LHCN-M2 (cell line): ENCODE data around the gene PTGES3L. TPM values are rescaled to one million over a fixed set of nuclear protein-coding genes. Genes with fewer than 3 reads are reported as not detected.

Source experiments
- DNase-seq: peaks from one replicate; pipeline ENCODE4 v3.0.0-alpha.2; 2012; ENCODE audit warnings: low read depth
- polyA plus RNA-seq: library from polyadenylated mRNA; unstranded; fragments of >200 nt; gene quantifications from one replicate; pipeline ENCODE4 v1.2.1, GENCODE V29; 2012; ENCODE audit warnings: missing spikeins
- total RNA-seq: library from RNA; depleted of rRNA; stranded (reverse); fragments of >200 nt; gene quantifications from 2 replicates; pipeline ENCODE4 v1.2.3, GENCODE V29; 2014; rRNA removed

PTGES3L gene
- 2.4 and 5.5 TPM in 2 replicates for total RNA-seq
- 4.7 TPM for polyA plus RNA-seq

DNA sequence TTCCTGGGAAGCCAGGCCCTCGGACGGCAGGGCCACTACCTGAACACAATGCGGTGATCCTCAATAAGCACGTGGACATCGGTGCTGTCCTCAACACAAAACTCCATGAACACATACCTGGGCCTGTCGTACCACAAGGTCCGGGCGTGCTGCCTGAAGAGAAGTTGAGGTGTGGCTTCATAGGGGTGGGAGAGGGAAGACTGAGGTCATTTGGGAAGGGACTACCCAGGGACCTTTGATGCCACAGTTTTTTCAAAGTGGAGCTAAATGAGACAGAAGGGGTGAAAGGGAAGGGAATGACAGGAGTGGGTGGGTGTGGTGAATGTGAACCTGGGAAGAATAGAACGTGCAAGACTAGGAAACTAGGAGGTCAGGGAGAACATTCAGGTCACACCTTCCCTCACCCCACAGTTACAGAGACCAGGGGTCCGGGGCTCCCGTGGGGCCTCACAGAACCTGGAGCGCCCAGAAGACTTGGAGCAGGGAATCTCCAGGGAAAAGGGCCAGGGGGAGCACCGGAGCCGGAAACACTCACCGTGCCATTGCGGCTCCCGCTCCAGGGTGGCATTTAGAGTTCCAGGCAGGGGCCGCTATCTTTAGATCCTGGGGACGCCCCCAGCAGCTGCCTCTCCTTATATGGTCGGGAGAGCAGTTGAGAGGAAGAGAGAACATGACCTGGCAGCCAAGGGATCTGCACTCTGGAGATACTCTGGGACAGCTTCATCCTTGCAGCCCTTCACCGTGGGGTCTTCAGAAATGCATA lies at the start of gene PTGES3L:
Gene PTGES3L (minus strand): TSS at position 570 of the 763 bp plus-strand sequence. CDS start 27 bp downstream, at position 543.
- DNase-seq: peak; percentile 81

DNA sequence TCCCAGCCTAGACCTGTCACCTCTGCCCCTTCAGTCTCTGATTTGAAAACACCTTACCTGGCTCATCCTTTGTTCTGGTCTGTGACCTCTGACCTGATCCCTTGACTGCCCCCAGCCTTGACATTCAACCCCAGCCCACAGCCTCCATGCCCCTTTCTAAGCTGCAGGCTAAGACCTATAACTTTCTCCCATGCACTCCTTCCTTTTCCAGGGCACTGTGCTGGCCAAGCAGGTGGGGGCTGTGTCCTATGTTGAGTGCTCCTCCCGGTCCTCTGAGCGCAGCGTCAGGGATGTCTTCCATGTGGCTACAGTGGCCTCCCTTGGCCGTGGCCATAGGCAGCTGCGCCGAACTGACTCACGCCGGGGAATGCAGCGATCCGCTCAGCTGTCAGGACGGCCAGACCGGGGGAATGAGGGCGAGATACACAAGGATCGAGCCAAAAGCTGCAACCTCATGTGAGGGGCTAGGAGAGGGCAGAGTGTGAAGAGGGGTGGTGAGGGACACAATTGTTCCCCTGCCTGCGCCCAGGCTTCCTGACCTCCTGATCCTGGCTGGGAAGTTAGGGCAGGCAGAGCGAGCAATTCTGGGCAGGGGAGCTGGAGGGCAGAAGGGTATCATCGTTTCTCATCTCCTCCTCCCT lies 48.5 kb upstream of the PTGES3L start:
- peak; percentile 89 for DNase-seq

DNA sequence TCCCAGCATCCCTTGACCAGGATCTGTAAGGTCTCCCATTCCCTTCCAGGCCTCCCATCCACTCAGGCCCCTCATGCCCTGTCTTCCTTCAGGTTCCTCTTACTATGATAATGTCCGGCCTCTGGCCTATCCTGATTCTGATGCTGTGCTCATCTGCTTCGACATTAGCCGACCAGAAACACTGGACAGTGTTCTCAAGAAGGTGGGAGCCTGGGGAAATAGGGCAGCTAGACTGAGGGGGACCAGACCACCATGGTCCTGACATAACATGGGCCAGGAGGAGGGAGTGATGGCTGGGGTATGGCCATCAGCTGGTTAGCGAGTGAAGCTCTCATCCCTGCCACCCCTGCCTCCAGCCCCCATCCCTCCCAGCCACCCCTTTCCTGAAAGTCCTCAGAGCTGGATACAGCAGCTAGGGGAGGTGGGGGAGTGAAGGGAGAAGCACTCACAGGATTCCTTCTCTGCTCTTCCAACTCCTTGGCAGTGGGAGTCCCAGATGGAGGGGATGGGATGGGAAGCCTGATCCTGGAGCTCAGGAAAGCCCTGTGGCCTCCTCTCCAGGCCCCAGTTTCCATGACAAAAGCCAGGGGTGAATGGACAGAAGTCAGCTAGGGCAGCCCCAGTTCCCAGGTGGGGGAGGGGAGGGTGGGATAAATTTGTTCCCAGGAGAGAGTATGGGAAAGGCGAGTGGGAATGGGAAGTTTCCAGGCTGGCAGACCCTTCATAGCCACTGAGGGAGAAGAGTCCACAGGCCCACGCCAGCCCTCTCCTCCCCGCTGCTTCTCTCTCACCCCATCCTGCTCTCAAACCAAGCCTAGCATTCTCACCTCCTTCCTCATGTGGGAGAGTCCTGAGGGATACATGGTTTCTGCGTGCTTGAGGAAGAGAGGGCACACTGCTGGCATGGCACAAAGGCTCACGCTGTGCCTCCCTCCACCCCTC lies 47.5 kb upstream of the PTGES3L start:
- no peak for DNase-seq

DNA sequence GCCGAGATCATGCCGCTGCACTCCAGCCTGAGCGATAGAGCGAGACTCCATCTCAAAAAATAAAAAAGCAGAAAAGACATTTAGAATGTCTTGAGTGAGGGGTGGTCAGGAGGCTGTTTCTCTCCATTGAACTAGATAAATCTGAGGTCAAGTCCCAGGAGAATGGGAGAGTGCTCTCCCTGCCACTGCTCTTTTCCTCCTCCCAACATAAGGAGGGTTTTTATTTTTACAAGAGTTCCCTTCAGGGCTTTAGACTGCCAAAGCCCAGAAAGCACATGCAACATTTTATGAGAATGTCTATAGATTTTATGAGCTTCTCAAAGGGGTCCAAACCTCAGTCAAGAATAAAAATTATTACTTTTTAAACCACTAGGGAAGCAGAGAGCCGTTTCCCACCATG lies 46.7 kb upstream of the PTGES3L start:
- DNase-seq: no peak

DNA sequence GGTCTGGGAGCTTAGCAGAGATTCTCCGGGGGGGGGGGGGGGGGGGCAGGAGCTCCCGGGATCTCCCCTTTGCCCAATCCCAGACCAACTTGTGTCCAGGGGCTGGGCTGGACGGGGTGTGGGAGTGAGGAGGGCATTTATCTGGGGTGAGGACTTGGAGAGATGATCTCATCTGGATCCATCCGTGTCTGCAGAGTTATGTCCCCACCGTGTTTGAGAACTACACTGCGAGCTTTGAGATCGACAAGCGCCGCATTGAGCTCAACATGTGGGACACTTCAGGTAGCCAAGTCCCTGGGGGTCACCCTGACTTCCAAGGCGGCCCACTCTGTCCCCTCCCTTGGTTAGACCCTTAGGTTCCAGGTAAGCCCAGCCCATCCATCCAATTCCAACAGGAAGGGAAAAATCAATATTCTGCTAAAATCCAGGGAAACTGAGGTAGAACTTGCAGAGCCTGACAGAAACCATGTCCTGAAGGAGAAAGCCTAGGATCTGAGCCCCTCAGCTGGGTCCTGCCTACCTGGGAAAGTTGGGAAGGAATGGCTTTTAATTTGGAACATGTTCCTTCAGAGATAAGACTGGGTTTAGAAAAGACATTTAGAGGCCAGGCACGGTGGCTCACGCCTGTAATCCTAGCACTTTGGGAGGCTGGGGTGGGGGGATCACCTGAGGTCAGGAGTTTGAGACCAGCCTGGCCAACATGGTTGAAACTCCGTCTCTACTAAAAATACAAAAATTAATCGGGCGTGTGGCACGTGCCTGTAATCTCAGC lies 46.1 kb upstream of the PTGES3L start:
- no peak for DNase-seq

DNA sequence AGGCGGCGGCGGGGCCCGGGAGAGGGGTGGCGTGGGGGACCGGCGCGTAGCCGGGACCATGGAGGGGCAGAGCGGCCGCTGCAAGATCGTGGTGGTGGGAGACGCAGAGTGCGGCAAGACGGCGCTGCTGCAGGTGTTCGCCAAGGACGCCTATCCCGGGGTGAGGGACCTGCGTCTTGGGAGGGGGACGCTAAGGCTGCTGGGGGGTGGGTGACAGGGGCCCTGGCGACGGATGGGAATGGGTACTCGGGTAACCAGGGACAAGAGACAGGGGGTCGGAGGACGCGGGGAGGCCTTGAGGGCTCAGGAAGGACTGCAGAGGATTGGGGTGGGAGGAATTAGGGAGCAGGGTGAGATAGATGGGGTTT lies 45.4 kb upstream of the PTGES3L start:
- no peak for DNase-seq

DNA sequence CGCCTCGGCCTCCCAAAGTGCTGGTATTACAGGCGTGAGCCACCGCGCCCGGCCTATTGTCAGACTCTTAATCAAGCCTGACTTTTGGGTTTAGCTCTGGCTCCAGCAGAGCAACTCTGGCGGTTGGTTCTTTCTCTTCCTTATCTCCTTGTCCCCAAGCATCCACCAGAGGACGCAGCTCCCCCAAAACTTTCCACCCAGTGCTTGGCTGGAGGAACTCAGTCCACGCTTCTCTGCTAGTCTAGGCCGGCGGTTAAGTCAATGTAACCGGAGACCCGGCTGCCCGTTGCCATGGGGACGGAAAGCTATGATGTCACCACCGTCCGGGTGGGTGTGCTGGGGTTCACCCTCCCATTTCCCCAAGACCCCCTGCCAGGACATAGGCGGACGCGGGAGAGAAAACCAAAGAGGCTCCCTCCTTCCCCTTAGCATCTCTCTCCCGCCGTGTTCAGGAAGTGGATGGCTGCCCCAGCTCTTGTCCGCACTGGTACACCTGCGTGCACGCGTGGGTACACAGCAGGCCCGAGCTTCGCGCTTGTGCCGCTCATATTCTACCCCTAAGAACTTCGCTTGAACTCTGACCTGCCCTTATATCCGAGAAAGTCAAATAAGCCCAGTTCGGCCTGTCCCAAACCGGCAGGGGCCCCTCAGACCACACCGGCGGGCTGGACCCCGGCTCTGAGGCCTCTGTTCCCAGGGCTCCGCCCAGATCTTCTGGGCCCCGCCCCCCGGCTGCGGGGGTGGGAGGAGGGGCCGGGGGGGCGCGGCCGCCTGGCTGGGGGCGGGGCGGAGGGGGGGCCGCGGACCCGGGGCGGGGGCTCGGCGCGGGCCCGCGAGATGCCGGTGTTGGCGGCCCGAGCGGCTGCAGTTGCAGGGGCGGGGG lies 44.8 kb upstream of the PTGES3L start, which contains the start of gene RND2:
Gene RND2 (plus strand): TSS at position 825 of the 883 bp plus-strand sequence. CDS start 117 bp downstream, outside the sequence.
- peak; percentile 96 for DNase-seq

DNA sequence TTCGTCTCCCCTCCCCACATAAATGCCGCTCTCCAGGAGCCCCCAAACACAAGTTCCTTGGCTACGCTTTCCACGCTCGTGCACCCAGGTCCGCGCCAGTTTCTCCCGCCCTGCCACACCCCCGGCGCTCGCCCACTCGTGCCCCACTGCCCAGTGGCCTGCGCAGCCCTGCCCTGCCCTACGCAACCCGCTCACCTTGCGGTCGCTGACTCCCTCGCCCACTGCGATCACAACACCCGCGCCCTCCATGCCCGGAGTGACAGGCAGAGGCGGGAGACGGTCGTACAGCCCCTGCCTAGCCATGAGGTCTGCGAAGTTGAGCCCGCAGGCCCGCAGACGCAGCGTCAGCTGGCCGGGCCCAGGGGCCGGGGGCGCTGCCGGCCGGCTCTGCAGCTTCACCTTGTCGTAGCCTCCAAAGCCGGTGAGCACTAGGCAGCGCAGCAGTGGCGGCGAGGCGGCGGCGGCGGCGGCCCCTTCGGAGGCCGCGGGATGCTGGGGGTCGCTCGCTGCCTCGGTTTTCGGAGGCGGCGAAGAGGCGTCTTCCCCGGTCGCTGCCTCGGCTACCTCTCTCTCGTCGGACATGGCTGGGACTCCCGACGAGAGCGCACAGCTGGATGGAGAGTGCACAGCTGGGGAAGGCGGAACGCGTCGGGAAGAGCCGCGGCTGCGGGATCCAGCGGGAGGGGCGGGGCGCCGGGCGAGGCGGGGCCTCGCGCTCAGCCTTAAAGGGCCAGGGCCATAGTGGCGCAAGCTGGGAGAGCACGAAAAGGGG lies 42.0 kb upstream of the PTGES3L start, which contains the start of gene VAT1:
Gene VAT1 (minus strand): TSS at position 645 of the 772 bp plus-strand sequence. CDS start 63 bp downstream, at position 582.
- peak; percentile 73 for DNase-seq

DNA sequence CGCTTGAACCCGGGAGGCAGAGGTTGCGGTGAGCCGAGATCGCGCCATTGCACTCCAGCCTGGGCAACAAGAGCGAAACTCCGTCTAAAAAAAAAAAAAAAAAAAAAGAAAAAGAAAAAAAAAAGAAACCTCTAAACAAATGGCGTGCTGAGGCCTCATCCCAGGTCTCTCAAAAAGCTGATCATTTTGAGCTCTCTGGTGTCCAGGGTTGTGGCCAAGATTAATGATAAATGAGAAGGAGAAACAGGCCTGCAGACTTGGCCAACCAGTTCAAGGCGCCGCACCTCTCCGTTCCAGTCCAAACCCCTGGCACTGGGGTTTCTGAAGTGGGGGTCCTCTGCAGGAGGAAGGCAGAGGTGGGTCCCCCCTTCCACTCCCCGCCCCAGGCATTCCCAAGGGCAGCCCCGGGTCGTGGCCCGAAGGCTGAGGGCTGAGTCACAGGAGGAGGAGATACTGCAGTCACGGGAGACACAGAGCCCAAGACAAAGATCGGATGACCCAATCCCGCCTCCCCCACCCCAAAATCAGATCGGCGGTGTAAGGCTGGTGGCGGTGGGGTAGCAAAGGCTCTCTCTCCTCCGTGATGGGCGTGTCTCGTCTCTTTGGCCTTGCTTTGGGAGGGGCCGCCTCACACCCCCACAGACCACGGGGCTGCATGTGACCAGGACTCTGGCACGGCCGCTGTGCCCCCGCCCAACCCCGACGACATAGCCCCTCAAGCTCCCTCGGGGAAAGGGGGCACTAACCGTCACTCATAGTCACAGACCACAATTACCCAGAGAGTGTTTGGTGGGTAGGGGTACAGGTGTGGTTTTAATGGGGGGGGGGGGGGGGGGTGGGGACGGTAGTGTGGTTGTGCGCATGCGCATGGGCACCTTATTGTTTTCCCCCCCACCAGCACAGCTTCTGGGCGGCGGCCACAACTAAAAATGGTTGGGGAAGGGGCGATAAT lies 41.2 kb upstream of the PTGES3L start:
- DNase-seq: peak; percentile 79

DNA sequence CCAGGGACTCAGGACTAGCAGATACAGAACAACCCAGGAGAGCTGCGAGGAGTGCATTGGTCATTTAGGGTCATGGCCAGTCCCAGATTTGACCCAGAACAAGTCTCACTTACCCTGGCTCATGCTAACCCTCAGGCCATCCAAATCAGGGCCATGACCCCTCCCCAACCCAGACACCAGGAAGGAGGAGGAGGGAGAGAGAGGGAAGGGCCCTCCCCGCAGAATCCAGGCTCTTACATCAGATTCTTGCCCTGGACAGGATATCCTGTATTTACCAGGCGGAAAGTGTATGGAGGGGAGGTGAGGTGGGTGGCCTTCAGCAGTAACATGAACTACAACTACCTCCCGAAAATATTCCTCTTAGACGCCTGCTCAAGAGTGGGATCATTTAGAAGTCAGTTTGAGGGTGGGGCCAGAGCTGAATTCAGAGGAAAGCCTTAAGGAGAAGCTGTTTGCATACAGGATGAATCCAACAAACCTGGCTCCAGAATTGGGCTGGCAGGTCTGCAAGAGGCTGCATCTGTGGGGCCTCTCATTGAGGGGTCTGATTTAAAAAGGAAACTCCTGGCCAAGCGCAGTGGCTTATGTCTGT lies 40.2 kb upstream of the PTGES3L start:
- no peak for DNase-seq

DNA sequence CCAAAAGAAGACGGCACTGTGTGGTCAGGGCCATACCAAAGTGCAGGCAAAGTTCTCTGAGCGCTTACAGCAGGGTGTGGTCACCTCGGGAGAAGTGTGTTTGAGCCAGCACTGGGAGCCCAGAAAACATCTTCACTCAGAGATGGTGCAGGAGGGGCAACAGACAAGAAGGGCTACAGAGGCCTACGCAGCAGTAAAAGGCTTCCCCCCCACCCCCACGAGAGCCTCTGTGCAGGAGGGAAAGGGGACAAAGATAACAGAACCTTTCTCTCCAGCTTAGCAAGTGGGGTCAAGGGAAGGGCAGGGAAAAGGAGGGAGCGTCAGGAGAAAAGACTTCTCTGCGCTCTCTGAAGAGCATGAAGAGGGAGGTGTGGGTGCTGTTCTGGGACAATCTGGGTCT lies 39.5 kb upstream of the PTGES3L start:
- DNase-seq: no peak

DNA sequence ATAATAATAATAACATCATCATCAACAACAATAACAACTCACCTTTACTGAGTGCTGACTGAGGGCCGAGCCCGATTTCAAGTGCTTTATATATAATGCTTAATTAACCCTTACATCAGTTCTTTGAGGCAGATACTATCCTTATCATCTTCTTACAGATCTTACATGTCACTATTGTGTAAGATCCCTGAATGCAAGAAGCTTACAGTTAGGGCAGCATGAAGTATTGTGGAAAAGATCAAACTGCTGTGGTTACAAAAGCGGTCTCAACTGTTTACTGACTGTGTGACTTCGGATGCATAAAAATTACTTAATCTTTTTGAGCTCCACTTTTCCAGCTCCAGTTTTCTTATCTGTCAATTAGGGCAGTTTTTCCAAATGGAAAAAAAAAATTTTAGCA lies 39.1 kb upstream of the PTGES3L start:
- no peak for DNase-seq

DNA sequence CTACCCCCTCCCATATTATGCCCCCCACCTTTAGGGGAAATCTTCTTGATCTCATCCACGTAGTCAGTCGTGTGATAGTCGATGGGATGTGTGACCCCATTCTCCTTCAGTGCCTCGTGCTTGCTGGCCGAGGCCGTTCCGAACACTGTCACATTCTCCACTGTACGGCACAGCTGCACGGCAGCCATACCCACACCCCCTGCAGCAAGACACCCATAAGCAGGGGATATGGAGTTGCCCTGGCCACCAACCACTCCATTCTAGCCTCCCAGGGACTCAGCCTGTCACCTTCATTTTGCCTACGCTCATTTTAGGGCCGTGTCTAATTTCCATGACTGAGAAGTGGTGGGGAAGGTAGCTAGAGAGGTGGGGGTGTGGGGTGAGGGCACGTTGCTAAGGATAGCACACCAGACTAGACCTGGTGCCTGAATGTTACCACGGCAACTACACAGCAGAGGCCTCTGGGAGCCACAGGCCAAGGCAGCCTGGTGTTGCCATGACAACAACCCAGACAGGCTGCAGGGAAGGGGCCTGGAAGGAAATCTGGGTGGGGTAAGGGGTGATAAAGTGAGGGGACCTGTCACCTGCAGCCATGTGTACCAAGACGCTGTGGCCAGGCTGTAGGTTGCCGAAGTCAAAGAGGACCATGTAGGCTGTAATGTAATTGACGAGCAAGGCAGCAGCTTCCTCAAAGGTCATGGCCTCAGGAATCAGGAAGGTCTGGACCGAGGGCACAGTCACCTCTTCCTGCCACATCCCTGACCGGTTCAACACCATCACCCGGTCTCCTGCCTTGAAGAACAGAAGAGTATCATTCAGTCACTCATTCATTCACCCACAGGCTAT lies 38.4 kb upstream of the PTGES3L start:
- DNase-seq: no peak

DNA sequence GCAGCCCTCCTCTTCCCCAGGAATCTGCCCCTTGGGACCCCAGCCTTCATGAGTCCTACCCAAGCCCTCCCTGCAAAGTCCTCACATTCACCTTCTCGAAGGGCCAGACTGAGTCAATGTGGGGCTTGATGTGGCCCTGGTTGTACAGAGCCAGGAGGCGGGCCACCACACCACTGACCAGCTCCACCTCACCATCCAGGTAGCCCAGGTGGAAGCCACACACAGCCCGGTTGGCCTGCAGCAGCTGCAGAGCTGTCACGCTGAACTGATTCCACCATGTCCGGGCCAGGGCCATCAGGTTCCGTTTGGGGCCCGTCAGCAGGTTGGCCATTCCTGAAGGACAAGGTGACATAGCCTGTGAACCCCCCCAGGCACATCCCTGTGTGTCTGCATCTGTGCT lies 36.3 kb upstream of the PTGES3L start:
- no peak for DNase-seq

DNA sequence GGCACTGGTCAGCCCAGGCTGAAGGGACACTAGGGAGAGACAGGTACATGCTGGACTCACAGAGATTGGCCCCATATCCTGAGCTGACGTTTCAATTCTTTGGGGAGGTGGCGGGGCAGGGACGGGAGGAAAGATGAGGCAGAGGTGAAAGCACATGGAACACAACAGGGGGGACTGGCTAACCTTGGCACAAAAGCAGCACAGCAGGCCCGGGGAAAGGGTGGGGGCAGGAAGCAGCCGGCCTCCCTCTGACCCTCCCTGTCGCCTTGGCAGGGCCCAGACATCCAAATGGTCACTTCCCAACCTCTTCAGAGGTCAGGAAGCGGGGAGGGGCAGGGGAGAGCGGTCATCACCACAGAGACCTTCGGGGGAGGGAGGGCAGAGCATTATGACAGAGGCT lies 35.7 kb upstream of the PTGES3L start:
- no peak for DNase-seq

DNA sequence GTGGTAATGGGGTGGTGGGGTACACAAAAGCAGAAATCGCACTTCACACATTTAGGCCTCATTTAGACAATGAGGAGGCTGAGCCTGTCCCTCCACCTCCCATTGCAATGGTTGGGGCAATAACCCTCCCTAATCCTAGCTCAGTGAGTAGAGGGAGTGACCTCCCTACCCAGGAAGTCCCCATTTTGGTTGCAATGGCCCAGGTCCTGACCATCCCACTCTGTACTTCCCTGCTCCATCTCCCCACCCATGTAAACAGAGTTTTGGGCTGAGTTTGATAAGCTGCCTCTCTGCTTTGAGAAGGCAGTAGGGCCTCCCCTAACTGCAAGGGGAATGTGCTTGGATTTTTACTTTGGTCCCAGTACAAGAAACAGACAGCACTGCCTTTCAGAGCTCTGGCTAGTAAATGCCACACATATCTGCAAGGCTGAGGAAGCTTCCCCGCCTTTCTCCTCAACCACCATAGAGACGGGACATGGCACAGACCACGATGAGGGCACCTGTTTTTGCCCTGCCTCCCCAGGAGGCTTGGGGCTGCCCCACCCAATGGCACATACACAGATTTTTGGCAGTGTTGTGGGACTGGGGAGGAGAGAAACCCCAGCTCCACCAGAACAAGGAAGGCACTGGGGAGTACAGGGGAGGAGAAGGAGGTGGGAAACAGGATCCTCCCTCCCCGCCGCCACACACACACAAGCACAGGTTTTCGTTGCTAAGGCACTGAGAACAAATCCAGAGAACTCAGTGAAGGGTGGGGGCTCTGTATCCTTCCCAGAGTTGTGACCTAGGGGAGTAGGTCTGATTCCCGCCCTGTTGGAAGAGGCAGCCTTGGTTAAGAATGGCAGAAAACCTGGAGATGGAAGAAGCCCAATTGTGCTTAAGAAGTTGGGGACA lies 35.0 kb upstream of the PTGES3L start:
- no peak for DNase-seq
